ENCODE results near the gene FOXN3. TPM values are rescaled to one million over a fixed set of nuclear protein-coding genes. Genes with fewer than 3 reads are reported as not detected.

Gene FOXN3
- total and polyA plus RNA-seq, 5 donors = 31.5 to 146 (median 119) TPM

DNA sequence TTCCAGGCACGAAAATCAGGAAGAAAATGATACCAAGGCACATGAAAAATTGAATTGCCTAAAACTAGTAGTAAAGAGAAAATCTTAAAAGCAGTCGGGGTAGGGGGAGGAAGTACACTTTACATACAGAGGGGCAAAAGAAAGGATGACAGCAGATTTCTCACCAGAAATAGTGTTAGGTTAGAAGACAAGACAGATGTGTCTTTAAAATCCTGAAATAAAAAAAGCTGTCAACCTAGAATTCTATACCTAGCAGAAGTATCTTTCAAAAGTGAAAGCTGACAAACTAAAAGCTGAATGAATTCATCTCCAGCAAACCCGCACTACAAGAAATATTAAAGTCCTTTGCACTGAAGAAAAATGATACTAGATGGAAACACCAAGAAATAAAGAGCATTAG is 280.4 kb downstream of the FOXN3 start:
- H3K9me3 ChIP-seq (ENCODE audit: control insufficient read depth, low read length) = no peaks in the 10 kb centered on the region
- no peak overlapping the region for H3K27ac ChIP-seq (ENCODE audit: low read length)
- intact Hi-C loops (cut with DNase I) = no loop called here
- ATAC-seq (no peak), DNase-seq (no peak)
- no peaks in the 10 kb centered on the region for H3K27me3 ChIP-seq (ENCODE audit: control insufficient read depth, insufficient read depth)
- no peaks in the 10 kb centered on the region for H3K4me1 ChIP-seq (ENCODE audit: control insufficient read depth, insufficient read depth, low read length)
- WGBS = 87% methylated on average over 3 of the region's 3 CpGs
- H3K4me3 ChIP-seq (ENCODE audit: low read length) = no peak overlapping the region

DNA sequence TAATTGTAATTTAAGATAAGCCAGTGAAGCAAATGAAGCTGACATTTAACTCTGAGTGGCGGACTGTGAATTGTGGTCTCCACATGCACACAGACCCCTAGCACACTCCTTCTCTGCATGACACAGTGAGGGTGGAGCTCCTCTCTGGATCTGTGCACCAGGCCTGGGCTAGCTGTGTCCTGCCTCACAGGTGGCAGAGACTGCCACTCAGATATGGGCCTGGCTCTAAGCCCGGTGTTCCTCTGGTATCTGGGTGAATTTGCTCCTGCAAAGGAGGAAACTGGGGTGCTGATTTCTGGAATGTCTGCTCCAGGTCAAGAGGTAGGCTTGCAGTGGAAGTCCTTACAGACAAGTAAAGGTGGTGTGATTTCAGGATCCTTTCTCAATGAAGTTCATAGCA is 282.4 kb downstream of the FOXN3 start:
- DNase-seq = no peak
- Histone ChIP-seq H3K4me1 (ENCODE audit: control insufficient read depth, insufficient read depth, low read length) (no peaks in the 10 kb centered on the region), H3K27me3 (ENCODE audit: control insufficient read depth, insufficient read depth) (no peaks in the 10 kb centered on the region), H3K9me3 (ENCODE audit: control insufficient read depth, low read length) (no peaks in the 10 kb centered on the region), H3K27ac (ENCODE audit: low read length) (no peak overlapping the region), H3K4me3 (ENCODE audit: low read length) (no peak overlapping the region)
- ATAC-seq = no peak
- intact Hi-C loops (cut with DNase I) = no loop called here
- 74% methylated on average over 2 of the region's 2 CpGs for WGBS

DNA sequence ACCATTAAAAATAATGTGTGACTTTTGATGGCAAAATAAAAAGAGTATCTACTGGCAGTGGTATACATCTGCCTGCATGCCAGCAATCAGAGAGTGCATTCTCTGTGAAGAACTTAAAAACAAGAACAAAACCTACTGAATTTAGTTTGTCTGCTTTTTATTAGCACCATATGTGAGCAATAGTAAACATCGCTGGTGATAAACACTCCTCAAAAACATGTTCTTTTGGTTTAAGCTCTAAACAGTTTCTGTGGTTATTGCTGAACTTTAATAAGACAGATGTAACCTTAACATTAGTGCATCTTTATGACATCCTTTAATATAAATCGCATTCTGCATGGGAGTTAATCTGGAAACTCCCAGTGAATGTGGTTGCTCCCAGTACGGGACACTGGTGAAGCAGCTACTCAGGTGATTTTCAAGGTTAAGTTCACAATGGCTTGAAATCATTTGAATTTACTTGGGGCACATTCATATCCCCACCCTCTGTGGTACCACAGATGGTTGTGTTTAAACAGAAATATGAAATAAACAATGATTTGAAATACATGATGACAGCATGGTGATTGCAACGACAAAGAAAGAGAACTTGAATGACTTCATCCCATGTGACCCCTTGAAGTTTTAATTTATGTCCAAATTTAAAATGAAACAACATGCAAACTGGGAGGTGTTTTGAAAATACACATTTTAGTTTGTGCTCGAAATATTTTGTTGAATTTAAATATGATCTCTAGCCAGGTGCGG is 285.9 kb downstream of the FOXN3 start:
- intact Hi-C loops (cut with DNase I) = no loop called here
- Histone ChIP-seq H3K4me3 (ENCODE audit: low read length) (no peak overlapping the region), H3K27me3 (ENCODE audit: control insufficient read depth, insufficient read depth) (no peaks in the 10 kb centered on the region), H3K27ac (ENCODE audit: low read length) (no peak overlapping the region), H3K9me3 (ENCODE audit: control insufficient read depth, low read length) (no peaks in the 10 kb centered on the region), H3K4me1 (ENCODE audit: control insufficient read depth, insufficient read depth, low read length) (no peaks in the 10 kb centered on the region)
- no peak for ATAC-seq
- no peak for DNase-seq
- 91% methylated on average over 6 of the region's 6 CpGs for WGBS

DNA sequence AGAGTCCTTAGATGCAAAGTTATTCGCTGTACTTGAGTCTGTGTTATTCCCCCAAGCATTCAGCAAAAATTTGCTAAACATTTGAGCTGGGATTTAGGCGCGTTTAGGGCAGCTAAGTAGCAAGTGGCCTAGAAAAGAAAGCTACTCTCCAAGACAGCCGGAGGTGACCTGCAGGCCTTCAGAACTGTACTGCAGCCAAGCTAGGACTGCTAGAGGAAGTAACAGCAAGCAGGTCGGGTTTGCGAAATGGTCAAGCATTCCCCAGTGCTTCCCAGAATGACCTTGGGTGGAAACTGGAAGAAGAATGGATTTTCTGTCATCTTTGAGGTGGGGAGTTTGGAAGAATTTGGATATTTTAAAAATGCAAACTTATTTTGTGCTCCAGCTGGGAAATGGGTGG is 287.5 kb downstream of the FOXN3 start:
- no peaks in the 10 kb centered on the region for H3K27me3 ChIP-seq (ENCODE audit: control insufficient read depth, insufficient read depth)
- ATAC-seq = no peak
- H3K9me3 ChIP-seq (ENCODE audit: control insufficient read depth, low read length) = no peaks in the 10 kb centered on the region
- no peak overlapping the region for H3K4me3 ChIP-seq (ENCODE audit: low read length)
- no peak for DNase-seq
- no peak overlapping the region for H3K27ac ChIP-seq (ENCODE audit: low read length)
- intact Hi-C loops (cut with DNase I) = no loop called here
- H3K4me1 ChIP-seq (ENCODE audit: control insufficient read depth, insufficient read depth, low read length) = no peaks in the 10 kb centered on the region
- WGBS = 80% methylated on average over 6 of the region's 6 CpGs

DNA sequence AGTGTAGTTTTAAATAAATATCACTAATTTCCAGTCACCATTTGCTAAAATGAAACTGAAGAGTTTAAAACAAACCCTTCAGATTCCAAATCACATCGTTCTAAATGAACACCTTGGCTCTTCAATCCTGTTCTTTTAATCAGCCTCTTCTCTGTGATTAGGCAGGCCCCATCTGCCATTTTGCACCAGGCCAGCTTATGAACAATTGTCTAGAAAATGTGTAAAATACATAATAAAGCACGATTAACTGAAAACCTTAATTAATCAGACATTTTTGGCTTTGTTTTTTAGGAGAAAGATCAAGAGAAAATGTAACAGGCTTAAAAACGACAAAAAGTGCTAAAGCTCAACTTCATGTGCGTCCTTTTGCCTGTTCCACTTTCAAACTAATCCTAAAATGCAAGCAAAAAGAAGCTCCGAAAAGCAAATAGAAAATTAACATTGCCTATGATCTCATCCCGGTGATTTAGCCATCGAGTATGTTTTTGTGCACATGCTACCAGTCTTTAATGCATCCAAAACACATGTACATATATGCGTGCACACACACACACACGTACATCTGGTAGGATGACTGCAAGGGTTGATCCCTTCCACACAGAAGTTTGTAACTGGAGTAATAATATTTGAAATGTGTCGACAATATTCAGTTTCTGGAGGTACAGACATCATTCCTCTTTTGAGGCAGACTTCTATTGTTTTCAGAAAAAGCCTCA is 288.6 kb downstream of the FOXN3 start:
- Histone ChIP-seq H3K27me3 (ENCODE audit: control insufficient read depth, insufficient read depth) (no peaks in the 10 kb centered on the region), H3K4me3 (ENCODE audit: low read length) (no peak overlapping the region), H3K4me1 (ENCODE audit: control insufficient read depth, insufficient read depth, low read length) (no peaks in the 10 kb centered on the region), H3K27ac (ENCODE audit: low read length) (no peak overlapping the region), H3K9me3 (ENCODE audit: control insufficient read depth, low read length) (no peaks in the 10 kb centered on the region)
- DNase-seq = no peak
- ATAC-seq = no peak
- WGBS = 93% methylated on average over 10 of the region's 10 CpGs
- intact Hi-C loops (cut with DNase I) = no loop called here

DNA sequence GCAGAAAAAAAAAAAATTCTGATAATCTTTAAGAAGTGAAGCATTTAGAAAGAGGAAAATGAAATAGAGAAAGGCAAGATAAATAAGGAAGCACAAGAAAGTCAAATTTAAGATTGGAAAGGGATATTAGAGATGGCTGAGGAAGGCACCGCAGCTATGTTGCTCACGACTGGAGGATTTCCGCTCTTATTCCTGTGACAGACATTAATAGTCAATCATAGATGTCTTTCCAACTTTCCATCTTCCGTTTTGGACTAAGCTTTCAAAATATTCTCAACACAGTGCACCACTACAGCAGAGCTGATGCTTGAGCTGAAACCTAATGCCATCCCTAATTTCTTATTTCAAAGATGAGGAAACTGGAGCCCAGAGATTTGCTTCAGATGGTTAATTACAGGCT is 290.6 kb downstream of the FOXN3 start:
- intact Hi-C loops (cut with DNase I) = no loop called here
- no peaks in the 10 kb centered on the region for H3K4me1 ChIP-seq (ENCODE audit: control insufficient read depth, insufficient read depth, low read length)
- H3K9me3 ChIP-seq (ENCODE audit: control insufficient read depth, low read length) = no peaks in the 10 kb centered on the region
- no peak for ATAC-seq
- no peak for DNase-seq
- WGBS = 43% methylated on average over 4 of the region's 4 CpGs
- H3K4me3 ChIP-seq (ENCODE audit: low read length) = no peak overlapping the region
- H3K27me3 ChIP-seq (ENCODE audit: control insufficient read depth, insufficient read depth) = no peaks in the 10 kb centered on the region
- no peak overlapping the region for H3K27ac ChIP-seq (ENCODE audit: low read length)

DNA sequence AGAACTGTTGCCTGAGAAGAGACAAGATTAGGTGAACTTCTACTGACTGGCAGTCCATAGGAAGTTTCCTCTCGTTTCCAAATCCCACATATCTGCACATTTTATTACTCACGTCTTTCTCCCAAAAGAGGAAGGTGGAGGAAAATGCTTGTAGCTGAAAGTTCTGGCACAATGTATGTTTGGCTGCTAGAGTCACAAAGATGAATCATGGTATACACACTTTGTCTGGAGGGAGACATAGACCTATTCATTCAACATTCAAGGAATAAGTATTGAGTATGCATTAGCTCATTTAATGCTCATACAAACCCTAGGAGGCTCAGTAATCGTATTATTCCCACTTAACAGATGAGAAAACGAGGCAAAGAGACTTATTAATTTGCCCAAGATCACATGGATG is 291.8 kb downstream of the FOXN3 start:
- Histone ChIP-seq H3K27ac (ENCODE audit: low read length) (no peak overlapping the region), H3K4me3 (ENCODE audit: low read length) (no peak overlapping the region), H3K9me3 (ENCODE audit: control insufficient read depth, low read length) (no peaks in the 10 kb centered on the region), H3K27me3 (ENCODE audit: control insufficient read depth, insufficient read depth) (no peaks in the 10 kb centered on the region), H3K4me1 (ENCODE audit: control insufficient read depth, insufficient read depth, low read length) (no peaks in the 10 kb centered on the region)
- no peak for ATAC-seq
- intact Hi-C loops (cut with DNase I) = no loop called here
- WGBS = 57% methylated on average over 4 of the region's 4 CpGs
- no peak for DNase-seq

DNA sequence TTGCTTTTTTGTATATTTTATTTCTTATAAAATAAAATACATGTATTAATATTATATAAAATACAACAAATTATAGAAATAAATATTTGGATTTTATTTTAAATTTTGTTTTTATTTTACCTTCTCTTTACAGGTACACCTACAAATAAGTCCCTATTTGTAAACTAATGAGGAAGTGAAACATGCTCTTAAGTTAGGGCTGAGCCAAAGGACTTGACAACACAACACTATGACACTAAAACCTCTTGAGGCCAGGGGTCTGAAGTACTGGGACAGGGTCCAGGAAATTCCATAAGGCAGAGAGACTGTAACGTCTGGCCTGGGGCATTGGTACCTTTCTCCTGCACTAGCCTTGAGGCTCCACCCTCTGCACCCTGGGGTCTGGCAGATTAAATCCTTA is 293.2 kb downstream of the FOXN3 start:
- 29% methylated on average over 1 of the region's 1 CpG for WGBS
- no peak for DNase-seq

DNA sequence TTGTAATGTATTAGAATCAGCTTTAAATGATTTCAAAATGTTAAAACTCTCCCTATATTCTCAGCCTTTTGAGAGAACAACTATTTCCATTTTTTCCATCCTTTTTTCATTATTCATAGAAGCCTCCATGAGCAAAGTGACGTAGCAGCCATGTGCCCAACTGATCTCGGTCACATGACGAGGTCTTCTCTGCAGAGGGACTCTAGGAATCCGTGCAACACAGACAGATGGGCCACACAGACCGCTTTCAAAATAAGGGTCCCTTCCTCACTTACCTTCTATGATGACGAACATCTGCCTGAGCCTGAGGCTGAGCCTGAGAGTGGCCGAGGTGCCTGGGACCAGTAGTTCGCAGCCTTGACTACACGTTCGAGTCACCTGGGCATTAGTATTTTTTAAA is 293.8 kb downstream of the FOXN3 start:
- intact Hi-C loops (cut with DNase I) = no loop called here
- no peak overlapping the region for H3K27ac ChIP-seq (ENCODE audit: low read length)
- H3K27me3 ChIP-seq (ENCODE audit: control insufficient read depth, insufficient read depth) = no peaks in the 10 kb centered on the region
- 91% methylated on average over 10 of the region's 10 CpGs for WGBS
- H3K4me1 ChIP-seq (ENCODE audit: control insufficient read depth, insufficient read depth, low read length) = no peaks in the 10 kb centered on the region
- no peak for ATAC-seq
- no peaks in the 10 kb centered on the region for H3K9me3 ChIP-seq (ENCODE audit: control insufficient read depth, low read length)
- no peak for DNase-seq
- H3K4me3 ChIP-seq (ENCODE audit: low read length) = no peak overlapping the region

More for the DNA sequence above, 293.2 kb downstream of the FOXN3 start:
- Histone ChIP-seq H3K9me3 (ENCODE audit: control insufficient read depth, low read length) (no peaks in the 10 kb centered on the region), H3K4me3 (ENCODE audit: low read length) (no peak overlapping the region), H3K4me1 (ENCODE audit: control insufficient read depth, insufficient read depth, low read length) (no peaks in the 10 kb centered on the region), H3K27ac (ENCODE audit: low read length) (no peak overlapping the region), H3K27me3 (ENCODE audit: control insufficient read depth, insufficient read depth) (no peaks in the 10 kb centered on the region)
- ATAC-seq = no peak
- intact Hi-C loops (cut with DNase I) = no loop called here

DNA sequence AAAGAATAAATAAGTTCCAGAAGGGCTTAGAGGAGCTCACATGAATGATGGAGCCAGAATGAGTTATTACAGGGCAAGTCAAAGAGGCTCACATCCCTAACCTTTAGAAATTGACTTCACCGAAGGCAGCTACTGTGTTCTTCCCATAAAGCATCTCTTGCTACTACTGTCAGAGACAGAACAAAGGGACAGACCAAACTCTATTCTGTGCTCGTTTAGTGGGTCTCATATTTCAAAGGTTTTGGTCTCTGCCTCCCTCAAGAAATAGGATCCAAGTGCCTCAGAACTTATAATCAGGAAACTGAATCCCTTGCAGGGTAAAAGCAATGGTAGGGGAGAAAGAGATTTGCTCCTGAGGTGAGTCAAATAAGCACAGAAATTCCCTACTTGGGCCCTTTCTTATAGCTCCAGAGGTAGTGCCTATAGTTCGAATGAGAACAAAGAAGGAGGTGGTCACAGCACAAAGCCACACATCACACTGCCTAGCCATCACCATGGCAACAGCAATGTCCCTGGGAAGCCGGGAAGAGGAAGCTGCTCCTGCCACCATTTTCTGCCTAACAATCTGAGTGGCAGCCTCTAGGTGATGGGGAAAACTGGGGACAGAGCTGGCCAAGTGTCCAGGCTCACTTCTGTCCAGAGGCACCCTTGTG is 294.9 kb downstream of the FOXN3 start:
- intact Hi-C loops (cut with DNase I) = no loop called here
- Histone ChIP-seq H3K27me3 (ENCODE audit: control insufficient read depth, insufficient read depth) (no peaks in the 10 kb centered on the region), H3K27ac (ENCODE audit: low read length) (no peak overlapping the region), H3K9me3 (ENCODE audit: control insufficient read depth, low read length) (no peaks in the 10 kb centered on the region), H3K4me1 (ENCODE audit: control insufficient read depth, insufficient read depth, low read length) (no peaks in the 10 kb centered on the region), H3K4me3 (ENCODE audit: low read length) (no peak overlapping the region)
- 37% methylated on average over 4 of the region's 4 CpGs for WGBS
- DNase-seq (no peak), ATAC-seq (no peak)

DNA sequence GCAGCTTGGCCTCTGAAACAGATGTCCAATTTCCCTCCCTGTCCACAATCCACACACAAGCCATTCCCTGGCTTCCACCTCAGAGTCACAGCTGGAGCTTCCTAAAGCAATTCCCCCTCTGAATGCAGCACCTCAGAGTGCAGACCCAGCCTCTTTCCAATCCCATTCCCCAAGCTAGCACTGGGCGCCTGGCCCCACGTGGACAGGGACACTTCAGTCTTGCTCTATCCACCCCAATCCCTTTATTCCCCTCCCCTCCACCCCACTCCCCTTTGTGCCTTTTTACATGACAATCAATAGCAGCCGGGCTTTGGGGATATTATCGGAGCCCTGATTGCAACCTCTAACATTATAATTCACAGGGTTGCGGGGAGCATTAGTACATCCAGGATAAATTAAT is 300.0 kb downstream of the FOXN3 start:
- WGBS = 80% methylated on average over 5 of the region's 5 CpGs

More for the DNA sequence above, 300.0 kb downstream of the FOXN3 start:
- DNase-seq (no peak), ATAC-seq (no peak)
- Histone ChIP-seq H3K4me1 (ENCODE audit: control insufficient read depth, insufficient read depth, low read length) (no peaks in the 10 kb centered on the region), H3K27me3 (ENCODE audit: control insufficient read depth, insufficient read depth) (no peaks in the 10 kb centered on the region), H3K27ac (ENCODE audit: low read length) (no peak overlapping the region), H3K9me3 (ENCODE audit: control insufficient read depth, low read length) (no peaks in the 10 kb centered on the region), H3K4me3 (ENCODE audit: low read length) (no peak overlapping the region)
- intact Hi-C loops (cut with DNase I) = no loop called here

Measured in right cardiac atrium (tissue), 5 donors.